HG02759 (cell line): Measurements from ENCODE around the gene ADCY1.

Source experiments
- ATAC-seq: cut with Tn5 transposase; IDR thresholded peaks from one replicate; pipeline ENCODE4 v1.9.1; 2021; ENCODE audit warnings: mild to moderate bottlenecking, moderate library complexity; ENCODE audit not compliant: unreplicated experiment

Gene ADCY1

DNA sequence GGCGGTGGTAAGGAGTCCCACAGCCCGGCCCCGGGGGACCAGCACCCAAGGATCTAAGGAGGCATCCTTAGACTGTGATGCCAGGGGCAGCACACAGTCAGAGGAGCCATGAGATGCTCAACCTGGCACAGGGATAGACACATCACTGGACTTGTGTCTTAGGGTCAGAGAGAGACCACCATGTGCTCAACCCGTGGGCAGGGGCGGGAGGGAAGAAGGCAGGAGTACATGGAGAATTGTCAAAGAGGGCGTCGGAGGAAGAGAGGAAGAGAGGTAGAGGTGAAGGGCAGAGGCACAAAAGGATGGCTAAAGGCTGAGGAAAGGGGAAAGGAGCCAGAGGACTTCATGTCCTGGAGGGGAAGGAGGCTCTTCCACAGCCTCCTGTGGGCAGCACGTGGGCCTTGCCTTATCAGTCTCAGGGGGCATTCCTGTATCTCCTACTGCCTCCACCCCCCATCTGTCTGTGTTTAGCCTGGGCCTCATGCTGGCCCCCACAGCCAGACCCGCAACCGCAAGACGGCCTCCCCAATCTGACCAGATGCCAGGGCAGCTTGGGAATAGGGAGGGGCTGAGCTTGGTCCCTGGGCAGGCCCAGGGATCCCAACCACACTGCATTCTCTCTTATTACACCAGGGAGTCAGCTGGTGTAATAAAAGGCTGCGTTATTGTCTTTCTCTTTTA, 2.2 kb downstream of the ADCY1 start:
- no peak for ATAC-seq

DNA sequence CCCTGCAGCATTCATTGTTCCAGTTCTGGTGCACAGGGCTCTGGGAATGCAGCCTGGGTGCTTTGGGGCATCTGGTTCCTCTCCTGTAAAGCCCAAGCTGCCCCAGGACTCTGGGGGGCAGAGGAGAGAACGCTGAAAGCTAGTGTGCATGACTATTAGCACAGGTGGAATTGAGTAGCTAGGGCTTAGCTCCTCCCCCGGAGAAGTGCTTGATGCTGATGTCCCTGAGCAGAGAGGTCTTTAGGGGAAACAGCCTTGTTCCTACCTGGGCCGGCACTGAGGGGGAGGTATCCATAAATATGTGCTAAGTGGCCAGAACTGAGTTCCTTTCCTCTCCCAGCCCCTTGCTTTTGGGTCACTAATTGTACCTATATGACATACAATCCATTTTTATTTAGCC, 3.9 kb downstream of the ADCY1 start:
- no peak for ATAC-seq

DNA sequence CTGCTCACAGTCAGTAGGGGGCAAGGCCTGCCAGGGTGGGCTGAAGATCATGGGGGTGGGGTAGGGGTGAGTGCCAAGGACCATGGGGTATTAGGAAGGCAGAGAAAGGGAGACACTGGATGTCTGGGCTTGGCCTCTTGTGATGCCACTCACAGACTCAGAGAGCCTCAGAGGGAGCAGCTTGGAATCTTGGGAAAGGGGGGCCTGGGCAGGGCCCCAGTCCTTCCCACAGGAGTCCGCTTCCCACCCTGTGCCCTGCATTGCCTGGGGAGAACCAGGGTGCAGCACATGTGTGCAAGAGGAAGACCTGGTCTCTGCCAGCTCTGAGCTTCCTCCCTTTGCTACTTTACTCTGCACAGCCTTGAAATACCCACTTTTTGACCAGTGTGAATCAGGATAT, 4.3 kb downstream of the ADCY1 start:
- ATAC-seq = no peak

DNA sequence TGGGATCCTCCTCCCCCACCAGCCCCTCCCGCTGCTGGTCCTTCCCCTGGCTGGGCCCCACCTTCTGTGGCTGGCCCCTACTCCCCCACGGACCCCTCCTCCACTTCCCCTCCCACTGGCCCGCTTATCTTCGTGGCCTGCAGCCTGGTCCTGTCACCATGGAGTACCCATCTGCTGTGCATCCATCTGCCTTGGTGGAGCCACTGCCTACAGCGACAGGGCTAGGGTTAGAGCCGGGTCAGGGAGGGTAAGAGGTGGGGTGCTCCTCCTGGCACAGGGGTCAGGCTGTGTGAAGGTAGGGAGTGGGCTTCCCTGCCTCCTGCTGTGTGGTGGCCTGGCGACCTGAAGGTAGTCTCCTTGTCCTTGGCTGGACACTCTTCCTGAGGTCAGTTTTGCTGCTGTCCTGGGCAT, 5.2 kb downstream of the ADCY1 start:
- ATAC-seq = no peak

DNA sequence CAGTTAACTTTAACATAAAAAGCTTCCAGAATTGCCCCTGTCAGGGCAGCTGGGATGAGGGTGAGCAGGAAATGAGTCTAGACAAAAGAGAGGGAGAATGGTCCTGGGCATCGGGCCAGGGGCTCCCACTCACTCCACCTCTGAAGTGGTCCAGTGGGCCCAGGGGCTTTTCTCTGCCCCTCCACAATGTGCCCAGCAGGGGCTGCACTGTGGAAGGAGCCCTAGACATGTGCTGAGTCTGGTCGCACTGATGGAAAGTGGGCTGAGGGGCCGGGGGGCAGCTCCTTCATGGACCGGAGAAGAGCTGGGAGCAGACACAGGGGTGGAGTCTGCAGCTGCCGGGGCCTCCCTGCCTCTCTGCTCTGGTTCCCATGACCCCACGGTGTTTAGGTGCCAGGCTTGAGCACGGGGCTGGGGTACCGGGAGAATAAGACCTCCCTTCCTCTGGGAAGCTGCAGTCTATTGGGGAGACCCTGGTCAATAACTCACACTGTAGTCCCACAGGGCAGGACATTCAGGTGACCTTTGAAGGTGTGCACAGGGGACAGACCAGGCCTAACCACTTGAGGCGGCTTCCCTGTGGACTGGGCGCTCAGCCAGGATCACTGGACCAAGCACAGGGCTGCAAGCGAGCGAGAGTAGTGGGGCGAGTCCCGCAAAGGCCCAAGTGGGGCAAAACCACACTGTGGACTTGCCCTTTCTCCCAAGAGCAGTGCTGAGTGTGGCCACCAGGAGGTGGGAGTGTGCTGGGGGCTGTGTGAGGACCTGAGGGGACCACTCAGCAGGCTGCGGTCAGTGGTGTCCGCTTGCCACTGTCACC, 6.1 kb downstream of the ADCY1 start:
- no peak for ATAC-seq

DNA sequence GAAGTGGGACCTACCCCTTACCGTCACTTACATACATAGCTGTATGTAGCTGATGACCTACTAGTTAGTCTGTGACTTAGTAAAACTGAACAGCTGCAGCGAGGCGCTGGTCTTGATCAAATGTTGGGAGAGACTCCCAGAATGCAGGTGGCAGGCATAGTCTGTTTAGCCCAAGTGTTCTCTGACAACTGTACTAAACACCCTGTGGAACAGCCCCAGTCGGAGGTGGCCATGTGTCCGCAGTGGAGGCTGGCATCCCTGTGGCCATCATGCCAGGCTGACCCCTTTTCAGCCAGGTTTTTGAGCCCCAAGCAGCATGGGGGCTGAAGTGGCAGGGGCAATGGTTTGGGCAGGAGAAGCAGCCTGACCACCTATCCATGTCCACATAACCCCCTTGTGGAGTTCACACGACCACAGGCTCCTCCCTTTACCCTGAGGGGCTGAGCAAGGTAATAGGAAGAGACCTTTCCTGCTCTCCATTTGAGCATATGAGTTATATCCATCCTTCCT, 7.2 kb downstream of the ADCY1 start:
- no peak for ATAC-seq

DNA sequence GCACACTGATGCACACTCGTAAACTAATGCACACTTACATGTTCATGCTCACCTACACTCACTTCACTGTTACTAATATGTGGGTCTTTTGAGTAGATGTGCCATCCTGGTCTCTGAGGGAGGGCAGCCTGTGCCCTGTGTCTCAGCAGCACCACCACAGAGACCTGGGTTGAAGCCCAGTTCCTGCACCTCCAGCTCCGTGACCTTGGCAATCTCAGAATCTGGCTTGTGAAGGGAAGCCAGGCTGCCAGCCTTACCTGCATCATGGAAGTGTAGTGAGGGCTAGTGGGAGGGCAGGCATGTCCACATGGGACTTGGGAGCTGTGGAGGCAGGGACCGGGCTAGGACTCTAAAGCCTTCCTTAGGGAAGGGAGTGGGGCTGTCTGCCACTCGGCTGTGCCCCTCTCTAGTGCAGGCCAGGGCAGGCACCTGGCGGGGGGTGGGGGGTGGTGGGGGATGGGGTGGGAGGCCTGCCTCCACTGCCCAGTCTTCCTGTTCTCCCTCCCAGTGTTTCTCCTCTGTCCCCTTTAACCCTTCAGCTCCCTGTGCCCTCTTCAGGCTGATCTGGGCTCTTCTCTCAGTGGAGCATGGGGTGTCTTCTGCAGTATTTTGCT, 8.1 kb downstream of the ADCY1 start:
- ATAC-seq = no peak

DNA sequence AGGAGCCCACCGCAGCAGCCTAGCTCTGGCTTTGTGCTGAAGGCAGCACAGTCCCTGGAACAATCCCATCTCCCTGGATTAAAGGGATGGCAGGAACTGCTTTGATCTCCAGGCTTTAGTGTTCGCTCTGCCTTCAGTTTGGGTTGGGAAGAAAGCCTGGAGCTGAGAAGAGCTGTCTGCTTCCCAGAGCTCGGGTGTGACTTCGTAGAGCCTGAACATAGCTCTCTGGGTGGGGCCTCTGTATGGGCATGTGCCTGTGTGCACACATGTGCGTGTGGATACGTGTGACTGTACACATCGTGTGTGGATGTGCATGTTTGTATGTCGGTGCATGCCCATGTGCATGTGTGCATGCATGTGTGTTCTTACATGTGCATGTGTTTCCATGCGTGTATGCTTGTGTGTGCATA, 8.7 kb downstream of the ADCY1 start:
- ATAC-seq = no peak

DNA sequence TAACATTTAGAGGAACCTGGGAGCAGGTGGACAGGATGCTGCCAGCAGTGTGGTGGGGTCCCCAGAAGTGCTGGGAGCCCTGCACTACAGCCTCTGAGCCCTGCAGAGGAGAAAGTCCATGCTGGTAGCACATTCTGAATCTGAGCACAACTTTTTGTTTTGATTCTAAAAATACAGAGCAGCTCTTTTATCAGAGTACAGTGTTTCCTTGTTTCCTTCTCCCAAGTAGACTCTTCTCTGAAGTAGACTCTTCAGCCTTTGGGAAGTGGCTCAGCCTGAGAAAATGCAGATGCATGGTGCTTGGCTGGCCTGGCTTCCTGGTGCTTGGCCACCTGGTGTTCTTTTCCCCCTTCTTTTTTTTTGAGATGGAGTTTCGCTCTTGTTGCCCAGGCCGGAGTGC, 9.1 kb downstream of the ADCY1 start:
- no peak for ATAC-seq

DNA sequence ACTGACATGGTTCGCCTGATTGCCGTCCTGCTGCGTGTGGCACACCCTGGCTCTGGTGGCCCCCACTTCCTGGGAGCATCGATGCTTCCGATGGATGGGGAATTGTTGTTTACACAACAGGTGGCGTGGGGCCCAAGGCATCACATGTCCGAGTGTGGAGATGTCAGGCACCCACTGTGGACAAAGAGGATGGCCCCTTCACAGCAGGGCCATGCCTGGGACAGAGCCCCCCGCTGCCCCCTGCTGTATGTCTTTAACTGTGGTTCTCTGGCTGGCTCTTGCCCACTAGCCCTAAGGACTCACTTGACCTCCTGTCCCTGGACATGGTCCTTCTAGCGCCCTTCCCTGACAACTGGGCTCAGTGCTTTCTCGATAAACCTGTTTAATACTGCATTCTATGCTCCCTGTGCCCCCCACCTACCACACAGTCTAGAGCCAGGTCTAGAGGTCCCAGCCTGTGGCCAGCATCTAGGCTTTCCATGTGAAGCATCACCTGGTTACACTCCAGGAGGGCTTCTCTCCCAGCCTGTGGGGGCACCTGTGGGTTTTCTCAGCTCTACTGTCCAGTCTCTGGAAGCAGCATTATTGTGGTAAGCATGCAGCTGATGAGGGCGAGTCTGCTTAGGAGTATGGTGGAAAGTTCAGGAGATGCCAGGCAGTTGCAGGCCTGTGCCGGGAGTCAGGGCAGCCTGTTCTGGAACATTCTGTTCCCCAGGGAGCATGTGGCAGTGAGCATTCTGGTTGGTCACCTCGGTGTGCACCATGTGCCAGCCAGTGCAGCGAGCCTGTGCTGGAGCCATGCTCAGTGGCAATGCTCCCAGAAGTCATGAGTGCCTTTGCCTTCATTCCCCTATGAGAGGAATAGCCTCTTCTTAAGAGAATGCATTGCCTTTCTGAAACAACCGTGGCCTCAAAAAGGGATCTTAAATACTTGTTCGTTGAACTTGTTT, 10.4 kb downstream of the ADCY1 start:
- ATAC-seq = no peak

DNA sequence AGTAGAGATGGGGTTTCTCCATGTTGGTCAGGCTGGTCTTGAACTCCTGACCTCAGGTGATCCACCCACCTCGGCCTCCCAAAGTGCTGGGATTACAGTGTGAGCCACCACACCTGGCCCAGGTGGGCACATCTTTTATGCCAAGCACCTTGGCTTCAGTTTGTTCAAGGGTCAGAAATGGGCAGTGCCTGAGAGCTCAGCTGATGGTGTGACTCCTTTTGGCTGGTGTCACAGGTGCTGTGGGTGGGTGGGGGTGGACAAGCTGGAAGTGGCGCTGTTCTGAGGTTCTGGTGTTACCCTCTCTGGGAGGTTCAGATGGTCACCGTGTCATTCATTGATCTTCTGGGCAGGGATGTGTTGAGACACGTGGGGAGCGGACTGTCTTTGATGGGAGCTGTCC, 11.5 kb downstream of the ADCY1 start:
- ATAC-seq = no peak

DNA sequence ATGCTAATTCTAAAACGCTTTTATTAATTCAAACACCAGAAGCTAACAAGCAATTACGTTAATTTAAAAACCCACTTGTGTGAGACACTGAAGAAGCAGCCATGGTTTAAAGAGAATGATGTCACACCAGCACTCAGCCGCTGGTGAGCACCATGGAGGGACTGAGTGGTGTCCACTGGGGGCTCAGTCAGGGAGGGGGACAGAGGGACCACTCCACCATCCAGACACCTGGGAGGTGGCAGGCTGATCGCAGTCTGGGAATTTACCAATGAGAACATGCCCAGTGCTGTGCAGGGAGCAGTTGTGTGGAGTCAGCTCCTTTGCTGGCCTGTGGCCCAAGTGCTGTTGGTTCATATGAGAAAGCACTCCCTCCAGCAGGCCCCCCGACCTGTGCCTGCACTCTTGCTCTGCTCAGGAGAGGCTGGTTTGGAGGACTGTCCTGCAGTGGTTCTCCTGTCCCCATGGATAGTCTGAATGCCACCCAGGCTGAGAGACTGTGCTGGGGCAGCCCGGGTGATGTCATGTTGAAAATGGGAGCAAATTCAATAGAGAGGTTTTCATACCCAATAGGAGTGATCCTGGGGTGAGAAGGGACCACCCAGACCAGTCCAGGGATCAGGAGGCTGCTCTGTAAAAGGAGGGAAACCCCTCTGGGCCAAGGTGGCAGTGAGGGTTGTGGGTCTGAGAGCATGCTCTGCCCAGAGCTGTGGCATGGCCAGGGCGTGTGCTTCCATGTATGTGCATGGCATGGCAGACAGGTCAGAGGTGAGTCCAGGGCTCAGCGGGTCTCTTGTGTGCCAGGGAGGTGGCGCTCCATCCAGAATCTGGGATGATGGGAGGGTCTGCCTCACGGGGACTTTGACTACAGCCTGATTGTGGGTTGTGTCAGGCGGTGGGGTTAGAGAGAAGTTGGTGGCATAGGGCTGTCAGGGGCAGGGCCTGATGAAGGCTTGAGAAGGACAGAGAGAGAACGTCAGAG, 12.7 kb downstream of the ADCY1 start:
- no peak for ATAC-seq

DNA sequence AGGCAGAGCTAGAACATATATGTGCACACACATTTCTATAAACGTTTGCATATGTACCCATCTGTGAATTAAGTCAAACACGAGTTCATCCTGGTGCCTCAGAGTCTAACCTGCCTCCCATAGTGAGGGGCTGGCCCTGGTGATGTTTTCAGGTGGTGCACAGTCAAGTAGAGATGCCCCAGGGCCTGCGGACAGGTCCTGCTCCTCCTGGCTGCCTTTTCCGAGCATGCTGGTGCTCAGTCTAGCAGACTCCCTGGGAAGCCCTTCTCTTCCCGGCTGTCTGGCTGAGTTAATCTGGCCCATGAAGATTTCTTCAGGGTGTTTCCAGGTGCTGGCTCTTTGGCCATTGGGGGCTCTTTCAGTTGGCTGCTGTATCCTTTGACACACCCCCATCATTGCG, 14.3 kb downstream of the ADCY1 start:
- ATAC-seq = no peak

DNA sequence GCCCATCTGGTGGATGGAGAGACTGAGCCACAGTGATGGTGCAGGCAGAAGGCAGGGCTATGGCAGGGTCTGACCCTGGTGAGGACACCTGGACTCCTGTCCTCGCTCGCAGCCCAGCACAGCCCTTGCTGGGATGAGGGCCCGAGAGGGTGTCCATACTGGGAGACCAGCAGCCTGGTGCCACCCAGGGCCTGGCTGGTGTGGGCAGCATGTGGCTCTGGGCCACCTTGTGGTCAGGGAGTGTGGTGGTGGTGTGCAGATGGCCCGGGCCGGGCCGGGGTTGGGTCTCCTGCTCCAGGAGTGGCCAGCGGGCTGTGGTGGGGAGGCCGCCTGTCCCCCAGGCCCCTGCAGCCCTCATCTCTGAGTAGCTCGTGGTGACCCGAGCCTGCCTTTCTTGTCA, 14.9 kb downstream of the ADCY1 start:
- no peak for ATAC-seq

DNA sequence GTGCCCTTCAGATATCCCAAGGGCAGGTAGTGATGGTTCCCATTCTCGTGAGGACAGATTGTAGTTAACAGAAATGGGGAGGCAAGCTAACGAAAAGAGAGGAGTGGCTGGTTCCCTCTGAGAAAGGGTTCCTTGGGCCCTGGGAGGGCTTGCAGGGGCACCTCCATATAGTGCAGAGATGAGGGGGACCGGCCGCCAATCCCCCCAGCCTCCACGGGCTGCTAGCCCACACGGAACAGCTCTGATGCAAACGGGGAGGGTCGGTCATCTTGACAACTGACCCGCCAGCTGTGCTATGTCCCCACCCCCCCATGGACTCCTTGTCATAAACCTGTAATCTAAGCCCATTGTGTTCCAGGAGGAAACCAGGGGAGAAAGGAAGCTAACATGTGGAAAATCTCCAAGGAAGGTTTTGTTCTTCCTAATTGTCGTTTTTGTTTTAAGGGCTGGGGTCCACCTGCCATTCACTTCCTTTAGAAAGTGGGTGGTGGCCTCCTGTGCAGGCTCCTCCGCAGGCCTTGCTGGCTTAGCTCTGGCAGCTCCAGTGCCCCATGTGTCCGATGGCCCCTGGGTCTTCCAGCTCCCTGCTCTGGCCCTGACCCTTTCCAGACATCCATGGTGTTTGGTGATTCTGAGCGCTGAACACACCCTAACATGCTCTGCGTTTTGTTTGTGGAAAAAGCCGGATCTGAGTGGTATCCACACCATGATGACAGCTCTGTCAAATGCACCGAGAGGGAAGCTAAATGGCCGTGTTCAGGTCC, 15.9 kb downstream of the ADCY1 start:
- ATAC-seq = no peak

DNA sequence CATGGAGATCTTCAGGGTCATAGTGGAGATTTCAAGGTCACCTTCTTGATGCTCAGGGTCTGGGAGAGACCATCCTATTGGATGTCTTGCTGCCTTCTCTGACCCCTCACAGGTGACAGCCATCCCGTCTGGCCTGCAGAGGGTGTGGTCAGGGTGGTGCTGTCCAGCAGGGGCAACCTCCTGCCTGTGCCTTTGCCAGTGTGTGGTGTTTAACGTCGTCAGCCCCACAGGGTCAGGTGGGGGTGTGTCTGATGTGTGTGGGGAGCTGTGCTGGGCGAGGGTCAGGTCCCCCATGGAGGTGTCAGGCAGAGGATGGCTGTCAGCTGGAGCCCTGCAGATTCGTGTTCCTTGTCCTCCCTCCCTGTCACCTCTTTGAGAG, 16.5 kb downstream of the ADCY1 start:
- ATAC-seq = no peak

DNA sequence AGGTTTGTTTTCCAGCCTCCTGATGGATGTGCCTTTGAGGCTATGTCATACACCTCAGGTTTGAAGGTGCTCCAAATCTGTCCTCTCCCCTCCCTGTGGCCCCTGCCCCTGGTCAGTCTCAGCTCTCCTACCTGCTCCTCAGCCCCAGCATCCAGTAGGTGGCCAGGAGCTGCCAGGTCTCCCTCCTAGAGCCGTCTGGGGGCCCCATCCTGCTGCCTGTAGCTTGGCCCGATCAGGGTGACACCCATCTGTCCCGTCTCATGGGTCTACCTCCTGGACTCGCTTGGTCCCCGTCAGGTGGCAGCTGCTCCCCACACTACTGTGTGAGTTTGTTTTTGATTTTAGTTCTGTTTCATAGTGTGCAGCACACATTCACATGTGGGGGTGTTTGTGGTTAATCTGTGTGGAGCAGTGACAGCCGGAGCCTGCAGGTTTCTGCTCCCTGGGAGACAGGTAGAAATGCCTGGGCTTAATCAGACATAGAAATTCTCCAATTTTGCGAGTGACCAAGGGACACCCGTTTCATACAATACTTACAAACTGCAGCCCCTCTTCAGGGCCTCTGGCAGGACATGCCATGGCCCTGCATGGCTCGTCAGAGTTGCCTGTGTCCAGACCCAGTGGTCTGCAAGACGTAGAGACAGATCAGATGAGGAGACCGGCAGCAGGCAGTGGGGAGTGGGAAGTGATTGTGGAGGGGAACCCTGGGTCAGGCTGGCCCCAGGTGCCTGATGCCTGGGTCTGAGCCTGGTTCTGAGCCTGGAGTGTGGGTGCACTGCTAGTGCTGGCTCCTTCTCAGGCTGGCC, 17.1 kb downstream of the ADCY1 start:
- no peak for ATAC-seq
